Testis (tissue), 3 donors: Measurements from ENCODE around the gene PRSS57. TPM values are rescaled to one million over a fixed set of nuclear protein-coding genes. Genes with fewer than 3 reads are reported as not detected.

ENCODE experiments used
- DNase-seq: peaks from one replicate; pipeline ENCODE4 v3.0.0-alpha.2; 2019
- H3K27ac ChIP-seq, 2 donors: fragments of 200-600 bp; sonication (generic); one replicate each; pipeline ENCODE4 v1.5.1; 2019
- H3K27me3 ChIP-seq: fragments of 200-600 bp; sonication (generic); one replicate; pipeline ENCODE4 v1.5.1; 2019
- H3K36me3 ChIP-seq: fragments of 200-600 bp; sonication (generic); one replicate; pipeline ENCODE4 v1.5.1; 2017; ENCODE audit warnings: low read depth; ENCODE audit errors: missing control alignments
- H3K4me1 ChIP-seq: fragments of 200-600 bp; sonication (generic); one replicate; pipeline ENCODE4 v1.5.1; 2019
- H3K4me3 ChIP-seq, 2 donors: fragments of 200-600 bp; sonication (generic); one replicate each; pipeline ENCODE4 v1.5.1; 2017 to 2019
- H3K9me3 ChIP-seq: fragments of 200-600 bp; sonication (generic); one replicate; pipeline ENCODE4 v1.5.1; 2017
- POLR2A ChIP-seq: fragments of 450-650 bp; IDR thresholded peaks from one replicate; pipeline ENCODE4 v1.6.1; 2017; ENCODE audit warnings: antibody characterized with exemption, mild to moderate bottlenecking, moderate library complexity
- WGBS, 2 donors: methylation state at CpG; one replicate each; pipeline ENCODE4 v1.1.5; 2018; 5-methylcytosine and 5-hydroxymethylcytosine counted together
- intact Hi-C: fragments of 100-400 bp; cut with DNase I; formaldehyde crosslinking; loops from one replicate; pipeline ENCODE4 v1.15.1; 2023; ENCODE audit warnings: low total_unique reads
- polyA plus RNA-seq: library from polyadenylated mRNA; stranded (reverse); fragments of 350-450 nt; fragmentation: Illumina TruSeq; extraction: RNeasy Lipid Tissue Mini Kit (QIAGEN cat#74804); gene quantifications from one replicate; pipeline ENCODE4 v1.2.3, GENCODE V29; 2014; ENCODE audit warnings: low read depth, low replicate concordance; ENCODE audit not compliant: insufficient read depth
- total RNA-seq, 2 donors: library from RNA; depleted of rRNA; stranded (reverse); fragments of >200 nt; gene quantifications; one replicate each; pipeline ENCODE4 v1.2.3, GENCODE V29; 2016
- TF ChIP-seq, protein P1 (sequence below), 3 experiments: fragments of 450-650 bp in 2 of 3; fragments of 200-600 bp in 1 of 3; sonication (generic) in 1 of 3; IDR thresholded peaks; one replicate each; pipeline ENCODE4 v1.5.1; 2016 to 2019; ENCODE audit warnings: antibody characterized with exemption in 3 of 3, mild to moderate bottlenecking in 2 of 3, moderate library complexity in 1 of 3

PRSS57 gene
- total and polyA plus RNA-seq, 3 donors from 2014 or later = not detected

DNA sequence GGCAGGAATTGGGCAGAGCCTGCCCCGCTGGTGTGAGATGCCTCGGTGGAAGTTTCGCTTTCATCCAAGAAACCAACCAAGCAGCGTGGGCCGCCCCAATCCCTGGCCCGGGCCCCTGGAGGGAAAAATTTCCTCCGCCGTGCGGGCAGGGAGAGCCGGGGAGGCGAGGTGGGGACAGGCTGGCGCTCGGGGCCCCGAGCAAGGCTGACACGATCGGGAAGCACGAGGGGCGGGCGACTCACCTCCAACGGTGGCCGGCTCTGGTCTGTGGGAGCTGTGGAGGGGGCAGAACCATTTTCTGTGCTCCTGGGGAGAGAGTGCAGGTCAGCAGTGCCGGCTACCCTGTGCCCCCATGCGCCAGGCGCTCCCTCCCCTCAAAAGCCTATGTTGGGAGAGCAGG is 43.3 kb downstream of the PRSS57 start:
- Histone ChIP-seq H3K27ac (no peak overlapping the region), H3K4me1 (no peaks in the 10 kb centered on the region), H3K9me3 (no peaks in the 10 kb centered on the region), H3K36me3 (no peaks in the 10 kb centered on the region), H3K4me3 (no peak overlapping the region), H3K27me3 (no peaks in the 10 kb centered on the region)
- 89 to 93% methylated on average over 15 to 23 of the region's 24 CpGs for WGBS, 2 donors
- no peak for TF ChIP-seq POLR2A
- TF ChIP-seq, protein P1, sequence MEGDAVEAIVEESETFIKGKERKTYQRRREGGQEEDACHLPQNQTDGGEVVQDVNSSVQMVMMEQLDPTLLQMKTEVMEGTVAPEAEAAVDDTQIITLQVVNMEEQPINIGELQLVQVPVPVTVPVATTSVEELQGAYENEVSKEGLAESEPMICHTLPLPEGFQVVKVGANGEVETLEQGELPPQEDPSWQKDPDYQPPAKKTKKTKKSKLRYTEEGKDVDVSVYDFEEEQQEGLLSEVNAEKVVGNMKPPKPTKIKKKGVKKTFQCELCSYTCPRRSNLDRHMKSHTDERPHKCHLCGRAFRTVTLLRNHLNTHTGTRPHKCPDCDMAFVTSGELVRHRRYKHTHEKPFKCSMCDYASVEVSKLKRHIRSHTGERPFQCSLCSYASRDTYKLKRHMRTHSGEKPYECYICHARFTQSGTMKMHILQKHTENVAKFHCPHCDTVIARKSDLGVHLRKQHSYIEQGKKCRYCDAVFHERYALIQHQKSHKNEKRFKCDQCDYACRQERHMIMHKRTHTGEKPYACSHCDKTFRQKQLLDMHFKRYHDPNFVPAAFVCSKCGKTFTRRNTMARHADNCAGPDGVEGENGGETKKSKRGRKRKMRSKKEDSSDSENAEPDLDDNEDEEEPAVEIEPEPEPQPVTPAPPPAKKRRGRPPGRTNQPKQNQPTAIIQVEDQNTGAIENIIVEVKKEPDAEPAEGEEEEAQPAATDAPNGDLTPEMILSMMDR (IDR thresholded peaks at IDR 0.05) = no peak
- DNase-seq = no peak
- intact Hi-C loops = no loop called here

DNA sequence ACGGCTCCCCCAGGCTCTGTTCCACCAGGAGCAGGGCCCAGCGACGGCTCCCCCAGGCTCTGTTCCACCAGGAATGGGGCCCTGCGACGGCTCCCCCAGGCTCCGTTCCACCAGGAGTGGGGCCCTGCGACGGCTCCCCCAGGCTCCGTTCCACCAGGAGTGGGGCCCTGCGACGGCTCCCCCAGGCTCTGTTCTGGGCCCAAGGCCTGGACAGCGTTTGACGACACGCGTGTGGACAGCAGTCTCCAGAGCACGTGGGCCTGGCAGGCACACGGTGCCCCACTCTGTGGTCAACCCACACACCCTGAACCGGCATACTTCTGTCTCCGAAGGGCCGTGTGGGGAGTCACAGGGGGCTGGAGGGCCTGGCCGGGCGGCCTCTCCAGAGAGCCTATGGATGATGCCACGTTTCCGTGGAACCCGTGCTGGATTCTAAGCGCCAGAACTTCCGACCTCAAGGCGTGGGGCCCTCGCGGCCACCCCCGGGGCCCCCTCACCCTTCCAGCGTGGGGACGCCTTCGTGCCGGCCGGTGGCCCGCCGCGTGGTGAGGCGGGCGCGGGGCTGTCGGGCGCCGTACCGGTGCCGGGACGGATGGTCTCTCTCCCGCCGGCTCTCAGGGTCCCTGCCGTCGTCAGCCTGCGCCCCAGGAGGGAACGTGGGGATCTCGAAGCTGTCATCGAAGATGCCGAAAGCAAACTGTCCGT is 44.0 kb downstream of the PRSS57 start:
- Histone ChIP-seq H3K4me3 (no peak overlapping the region), H3K27ac (no peak overlapping the region), H3K27me3 (no peaks in the 10 kb centered on the region), H3K4me1 (no peaks in the 10 kb centered on the region), H3K9me3 (no peaks in the 10 kb centered on the region), H3K36me3 (no peaks in the 10 kb centered on the region)
- no peak for DNase-seq
- 90 to 92% methylated on average over 42 to 58 of the region's 58 CpGs for WGBS, 2 donors
- no peak for TF ChIP-seq POLR2A
- TF ChIP-seq, protein P1 (IDR thresholded peaks at IDR 0.05) = no peak
- intact Hi-C loops = no loop called here

DNA sequence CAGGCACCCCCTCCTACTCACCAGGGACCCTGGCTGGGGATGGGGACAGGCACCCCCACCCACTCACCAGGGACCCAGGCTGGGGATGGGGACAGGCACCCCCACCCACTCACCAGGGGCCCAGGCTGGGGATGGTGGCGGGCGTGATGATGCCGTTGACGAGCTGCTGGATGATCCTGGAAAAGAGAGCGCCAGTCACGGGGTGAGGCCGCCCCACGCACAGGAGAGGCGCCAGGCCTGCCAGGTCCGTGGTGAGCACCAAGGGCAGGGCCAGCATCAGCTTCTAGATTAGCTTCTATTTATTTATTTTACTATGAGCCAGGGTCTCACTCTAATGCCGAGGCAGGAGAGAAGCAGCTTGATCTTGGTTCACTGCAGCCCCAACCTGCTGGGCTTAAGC is 45.1 kb downstream of the PRSS57 start:
- Histone ChIP-seq H3K4me3 (no peak overlapping the region), H3K27me3 (no peaks in the 10 kb centered on the region), H3K36me3 (no peaks in the 10 kb centered on the region), H3K27ac (no peak overlapping the region), H3K4me1 (no peaks in the 10 kb centered on the region), H3K9me3 (no peaks in the 10 kb centered on the region)
- TF ChIP-seq, protein P1 (IDR thresholded peaks at IDR 0.05) = no peak
- TF ChIP-seq POLR2A = no peak
- intact Hi-C loops = no loop called here
- DNase-seq = no peak
- 85 to 97% methylated on average over 2 to 11 of the region's 11 CpGs for WGBS, 2 donors

DNA sequence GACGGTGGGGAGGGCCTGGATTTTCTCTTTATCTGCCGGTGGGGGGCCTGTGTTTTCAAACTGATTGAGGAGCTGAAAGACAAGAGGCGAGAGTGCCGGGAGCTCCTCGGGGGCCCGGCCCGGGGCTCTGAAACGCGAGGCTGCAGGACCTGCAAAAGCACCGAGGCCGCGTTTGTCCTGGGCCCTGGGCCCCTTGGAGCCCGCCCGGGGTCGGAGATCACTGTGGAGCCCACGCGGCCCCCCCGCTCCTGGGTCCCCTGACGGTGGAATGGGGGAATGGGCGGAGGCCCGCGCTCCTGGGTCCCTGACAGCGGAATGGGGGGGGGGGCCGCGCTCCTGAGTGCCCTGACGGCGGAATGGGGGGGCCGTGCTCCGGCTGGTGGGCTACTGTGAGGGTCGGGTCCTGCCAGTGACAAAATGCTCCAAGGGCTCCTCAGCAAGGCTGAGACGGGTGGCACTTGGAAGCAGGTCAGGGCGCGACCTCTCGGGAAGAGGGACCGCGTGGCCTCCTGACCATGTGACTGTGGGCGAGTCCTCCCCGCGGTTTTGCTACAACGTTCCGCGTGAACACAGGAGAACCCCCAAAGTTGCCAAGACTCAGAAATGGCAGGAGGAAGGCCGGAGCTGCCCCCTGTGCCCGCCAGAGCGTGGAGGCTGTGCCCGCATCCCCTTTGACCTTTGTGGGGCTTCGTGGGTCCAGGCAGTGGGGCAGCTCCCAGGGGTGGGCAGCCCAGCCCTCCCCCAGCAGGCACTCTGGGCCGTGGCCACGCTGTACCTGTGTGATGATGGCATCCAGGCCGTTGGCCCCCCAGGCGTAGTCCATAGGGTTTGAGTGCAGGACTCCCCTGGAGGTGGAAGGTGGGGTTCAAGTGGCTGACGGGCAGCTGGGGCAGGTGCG is 46.1 kb downstream of the PRSS57 start:
- H3K4me1 ChIP-seq = no peaks in the 10 kb centered on the region
- no peaks in the 10 kb centered on the region for H3K27me3 ChIP-seq
- 90 to 93% methylated on average over 8 to 53 of the region's 53 CpGs for WGBS, 2 donors
- H3K36me3 ChIP-seq = no peaks in the 10 kb centered on the region
- no peak for DNase-seq
- no peak overlapping the region for H3K4me3 ChIP-seq
- intact Hi-C loops = no loop called here
- H3K9me3 ChIP-seq = no peaks in the 10 kb centered on the region
- TF ChIP-seq, protein P1 (IDR thresholded peaks at IDR 0.05) = no peak
- no peak for TF ChIP-seq POLR2A
- no peak overlapping the region for H3K27ac ChIP-seq
